WI38 (cell line): ENCODE data around the gene WNT6.
A peak's percentile ranks its signal among the peaks of the same experiment; 100 is the strongest.

ENCODE experiments used
- H3K4me3 ChIP-seq: 2 replicates; pipeline ENCODE4 v1.5.1; 2011; ENCODE audit warnings: low read depth, mild to moderate bottlenecking, control low read depth, low read length
- TF ChIP-seq, protein P1 (sequence below): IDR thresholded peaks from 2 replicates; pipeline ENCODE4 v1.5.1; 2012; ENCODE audit warnings: low read depth, mild to moderate bottlenecking, control low read depth, low read length

WNT6 gene

GRCh38 chr2:218889937-218890336, 30.3 kb downstream of the WNT6 start:
- H3K4me3 ChIP-seq = no peak overlapping the region
- TF ChIP-seq, protein P1, sequence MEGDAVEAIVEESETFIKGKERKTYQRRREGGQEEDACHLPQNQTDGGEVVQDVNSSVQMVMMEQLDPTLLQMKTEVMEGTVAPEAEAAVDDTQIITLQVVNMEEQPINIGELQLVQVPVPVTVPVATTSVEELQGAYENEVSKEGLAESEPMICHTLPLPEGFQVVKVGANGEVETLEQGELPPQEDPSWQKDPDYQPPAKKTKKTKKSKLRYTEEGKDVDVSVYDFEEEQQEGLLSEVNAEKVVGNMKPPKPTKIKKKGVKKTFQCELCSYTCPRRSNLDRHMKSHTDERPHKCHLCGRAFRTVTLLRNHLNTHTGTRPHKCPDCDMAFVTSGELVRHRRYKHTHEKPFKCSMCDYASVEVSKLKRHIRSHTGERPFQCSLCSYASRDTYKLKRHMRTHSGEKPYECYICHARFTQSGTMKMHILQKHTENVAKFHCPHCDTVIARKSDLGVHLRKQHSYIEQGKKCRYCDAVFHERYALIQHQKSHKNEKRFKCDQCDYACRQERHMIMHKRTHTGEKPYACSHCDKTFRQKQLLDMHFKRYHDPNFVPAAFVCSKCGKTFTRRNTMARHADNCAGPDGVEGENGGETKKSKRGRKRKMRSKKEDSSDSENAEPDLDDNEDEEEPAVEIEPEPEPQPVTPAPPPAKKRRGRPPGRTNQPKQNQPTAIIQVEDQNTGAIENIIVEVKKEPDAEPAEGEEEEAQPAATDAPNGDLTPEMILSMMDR = no peak

- TF ChIP-seq, protein P1 = no peak
- H3K4me3 ChIP-seq = no peak overlapping the region
Measured at GRCh38 chr2:218890369-218890768, 30.8 kb downstream of the WNT6 start.

- TF ChIP-seq, protein P1 = no peak
- H3K4me3 ChIP-seq = no peak overlapping the region
Measured at GRCh38 chr2:218891275-218892135, 31.9 kb downstream of the WNT6 start.

DNA sequence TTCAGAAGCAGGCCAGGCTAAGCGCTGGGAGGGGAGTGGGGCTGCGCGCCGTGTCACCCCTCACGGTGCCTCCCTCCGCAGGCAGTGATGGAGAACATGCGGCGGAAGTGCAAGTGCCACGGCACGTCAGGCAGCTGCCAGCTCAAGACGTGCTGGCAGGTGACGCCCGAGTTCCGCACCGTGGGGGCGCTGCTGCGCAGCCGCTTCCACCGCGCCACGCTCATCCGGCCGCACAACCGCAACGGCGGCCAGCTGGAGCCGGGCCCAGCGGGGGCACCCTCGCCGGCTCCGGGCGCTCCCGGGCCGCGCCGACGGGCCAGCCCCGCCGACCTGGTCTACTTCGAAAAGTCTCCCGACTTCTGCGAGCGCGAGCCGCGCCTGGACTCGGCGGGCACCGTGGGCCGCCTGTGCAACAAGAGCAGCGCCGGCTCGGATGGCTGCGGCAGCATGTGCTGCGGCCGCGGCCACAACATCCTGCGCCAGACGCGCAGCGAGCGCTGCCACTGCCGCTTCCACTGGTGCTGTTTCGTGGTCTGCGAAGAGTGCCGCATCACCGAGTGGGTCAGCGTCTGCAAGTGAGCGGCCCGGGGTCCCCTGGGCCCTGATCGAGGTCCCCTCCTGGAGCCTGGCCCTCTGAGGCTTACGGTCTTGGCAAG, 33.2 kb downstream of the WNT6 start:
- TF ChIP-seq, protein P1 = 0 out of 2 replicates have a peak, but pooled peaks have one; percentile 20
- H3K4me3 ChIP-seq = no peak overlapping the region

- H3K4me3 ChIP-seq = no peak overlapping the region
- TF ChIP-seq, protein P1 = no peak
Measured at GRCh38 chr2:218893349-218894150, 33.9 kb downstream of the WNT6 start.

DNA sequence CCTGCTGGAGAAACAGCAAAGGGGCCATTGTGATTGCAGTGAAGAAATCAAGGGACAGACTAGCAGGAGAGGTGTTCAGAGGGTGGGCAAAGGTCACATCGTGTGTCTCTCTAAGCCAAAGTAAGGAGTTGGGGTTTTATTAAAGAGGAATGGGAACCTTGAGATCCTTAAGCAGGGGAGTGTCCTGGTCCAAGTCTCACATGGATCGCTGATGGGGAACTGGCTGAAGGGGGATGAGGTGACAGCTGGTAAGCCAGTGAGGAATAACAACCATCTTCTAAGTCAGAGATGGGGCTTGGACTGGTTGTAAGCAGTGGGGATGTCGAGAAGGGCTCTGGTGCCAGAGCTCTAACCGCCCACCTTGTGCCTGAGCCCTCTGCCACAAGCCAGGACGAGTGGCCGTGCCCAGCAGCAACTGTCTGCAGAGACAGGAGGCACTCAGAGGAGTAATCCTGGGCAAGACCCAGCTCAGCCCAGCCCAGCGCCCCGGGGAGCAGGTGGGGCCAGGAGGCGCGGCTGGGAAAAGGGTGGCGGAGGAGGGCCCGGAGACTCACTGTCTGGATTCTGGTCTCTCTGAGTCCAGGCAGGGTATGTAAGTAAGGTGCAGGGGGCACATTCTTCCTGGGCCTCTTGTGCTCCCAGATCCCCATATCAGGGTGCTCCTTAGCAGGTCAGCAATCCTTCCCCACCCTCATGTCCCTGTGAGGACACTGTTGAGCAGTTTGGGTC, 34.7 kb downstream of the WNT6 start:
- TF ChIP-seq, protein P1 = no peak
- H3K4me3 ChIP-seq = no peak overlapping the region
